DMS114 treated with DMSO at 0.1 percent for 48 hours (cell line): ENCODE measurements around the gene FDXR.
A peak's percentile ranks its signal among the peaks of the same experiment; 100 is the strongest.
"Not testable (repeated sequence)": the region's sequence is repeated elsewhere in the genome, so short reads cannot be mapped to it uniquely, and the experiment has no call there.

Experiments used
- DNase-seq: peaks from one replicate; lab custom pipeline; 2025; ENCODE audit not compliant: unreplicated experiment; lab: John Stamatoyannopoulos, UW

FDXR gene

GRCh38 chr17:74873037-74873873 is 461 bp upstream of the FDXR start:
- DNase-seq = peak; percentile 97

GRCh38 chr17:74871356-74872076 is 1.3 kb downstream of the FDXR start:
- DNase-seq = no peak

GRCh38 chr17:74870512-74870911 is 2.3 kb downstream of the FDXR start:
- no peak for DNase-seq

- DNase-seq = not testable (repeated sequence)
Observed at GRCh38 chr17:74870028-74870427, 2.8 kb downstream of the FDXR start.

- no peak for DNase-seq
Observed at GRCh38 chr17:74868908-74869255, 3.9 kb downstream of the FDXR start.

GRCh38 chr17:74868251-74868907 is 4.4 kb downstream of the FDXR start:
- DNase-seq = no peak

- DNase-seq = no peak
Observed at GRCh38 chr17:74866198-74866835, 6.5 kb downstream of the FDXR start.

- DNase-seq = no peak
Observed at GRCh38 chr17:74865504-74866197, 7.1 kb downstream of the FDXR start.

GRCh38 chr17:74864866-74865395 is 7.9 kb downstream of the FDXR start:
- DNase-seq = peak; percentile 30

- DNase-seq = no peak
Observed at GRCh38 chr17:74864297-74864865, 8.4 kb downstream of the FDXR start.

- no peak for DNase-seq
Observed at GRCh38 chr17:74863420-74864296, 9.1 kb downstream of the FDXR start.

- DNase-seq = no peak
Observed at GRCh38 chr17:74862919-74863318, 9.9 kb downstream of the FDXR start.

- DNase-seq = no peak
Observed at GRCh38 chr17:74862108-74862901, 10.5 kb downstream of the FDXR start.

- no peak for DNase-seq
Observed at GRCh38 chr17:74861662-74862107, 11.1 kb downstream of the FDXR start.

- DNase-seq = no peak
Observed at GRCh38 chr17:74860872-74861661, 11.7 kb downstream of the FDXR start.

GRCh38 chr17:74860229-74860871 is 12.4 kb downstream of the FDXR start:
- DNase-seq = no peak
